K562 (cell line): ENCODE data around the gene MAGI2. TPM values are rescaled to one million over a fixed set of nuclear protein-coding genes. Genes with fewer than 3 reads are reported as not detected.

ENCODE experiments used
- ATAC-seq: fragments of 200-7000 bp; cut with Tn5 transposase; 3 replicates; pipeline ENCODE4 v1.9.1; 2020; ENCODE audit warnings: moderate library complexity
- BruUV-seq: library from RNA; stranded (reverse); fragments of 400-500 nt; replicated peaks from 2 replicates; lab custom pipeline; 2021; lab: Mats Ljungman, UMichigan
- CTCF ChIA-PET: fragments of 300-600 bp; formaldehyde crosslinking; extraction: SDS; loops from one replicate; lab custom pipeline; 2021; ENCODE audit warnings: low intra/inter-chr PET ratio; lab: Yijun Ruan, JAX
- POLR2A ChIA-PET: fragments of 300-600, 350-650 bp; sonication (Branson Sonifier 250); formaldehyde crosslinking; extraction: SDS; loops from one replicate; lab custom pipeline; 2021; ENCODE audit warnings: antibody characterized with exemption, inconsistent platforms; lab: Yijun Ruan, JAX
- DNase-seq, 4 experiments: peaks; one replicate each; pipeline versions ENCODE4 v3.0.0 to v3.0.0-alpha.2; 2011 to 2018; ENCODE audit warnings: low spot score in 3 of 4, mixed read lengths in 3 of 4; ENCODE audit errors: extremely low read depth in 1 of 4
- FAIRE-seq: peaks from 2 replicates; lab custom pipeline; 2011; peaks lifted over from hg19 to GRCh38; lab: Jason Lieb, UNC
- H2AFZ ChIP-seq: 2 replicates; pipeline ENCODE4 v1.6.0; 2011; ENCODE audit warnings: low read depth, low read length, control low read depth, inconsistent platforms
- H3K27ac ChIP-seq: fragments of 200-600 bp; 3 replicates; pipeline ENCODE4 v1.8.0; 2011; ENCODE audit warnings: low read depth, mild to moderate bottlenecking, control low read depth, inconsistent platforms, low read length, moderate library complexity, mixed read lengths; ENCODE audit errors: extremely low read depth
- H3K27me3 ChIP-seq, 2 experiments: fragments of 300-600 bp in 1 of 2; 2 replicates in 1 of 2; 3 replicates in 1 of 2; pipeline versions ENCODE4 v1.6.0 to v1.8.0; 2011; ENCODE audit warnings: inconsistent platforms in 2 of 2, low read length in 2 of 2, mild to moderate bottlenecking in 1 of 2, mixed read lengths in 1 of 2, moderate library complexity in 1 of 2; ENCODE audit not compliant: control insufficient read depth in 2 of 2, insufficient read depth in 2 of 2
- H3K36me3 ChIP-seq: fragments of 300-600 bp; 3 replicates; pipeline ENCODE4 v1.8.0; 2011; ENCODE audit warnings: mild to moderate bottlenecking, low read length, inconsistent platforms; ENCODE audit not compliant: control insufficient read depth, insufficient read depth
- H3K4me1 ChIP-seq, 2 experiments: fragments of 200-600 bp in 1 of 2; replicated peaks in 1 of 2; 2 replicates in 1 of 2; 3 replicates in 1 of 2; pipeline versions ENCODE4 v1.5.1 to v1.8.0; 2011; ENCODE audit warnings: inconsistent platforms in 2 of 2, low read length in 2 of 2, mild to moderate bottlenecking in 1 of 2, mixed read lengths in 1 of 2, moderate library complexity in 1 of 2; ENCODE audit not compliant: control insufficient read depth in 2 of 2, insufficient read depth in 2 of 2
- H3K4me2 ChIP-seq: 2 replicates; pipeline ENCODE4 v1.6.1; 2011; ENCODE audit warnings: low read length, control low read depth, inconsistent platforms, mixed read lengths; ENCODE audit not compliant: insufficient read depth
- H3K4me3 ChIP-seq: fragments of 200-600 bp; sonication (generic), shearing (Covaris generic); 2 replicates; pipeline ENCODE4 v1.5.1; 2016; ENCODE audit warnings: control low read depth, inconsistent platforms
- H3K79me2 ChIP-seq: fragments of 200-600 bp; 3 replicates; pipeline ENCODE4 v1.8.0; 2011; ENCODE audit warnings: low read length, inconsistent platforms; ENCODE audit not compliant: control insufficient read depth, insufficient read depth
- H3K9ac ChIP-seq, 2 experiments: 2 replicates each; pipeline versions ENCODE4 v1.6.0 to v1.6.1; 2011; ENCODE audit warnings: low read depth in 2 of 2, low read length in 2 of 2, control low read depth in 1 of 2, inconsistent platforms in 1 of 2, mild to moderate bottlenecking in 1 of 2, mixed read lengths in 1 of 2; ENCODE audit not compliant: insufficient read depth in 1 of 2
- H3K9me1 ChIP-seq: one replicate; pipeline ENCODE4 v1.6.0; 2011; ENCODE audit warnings: inconsistent platforms, mild to moderate bottlenecking, low read length, moderate library complexity; ENCODE audit not compliant: control insufficient read depth, insufficient read depth
- H3K9me3 ChIP-seq: replicated peaks from 2 replicates; pipeline ENCODE4 v1.5.1; 2011; ENCODE audit warnings: low read depth, low read length, inconsistent platforms; ENCODE audit not compliant: control insufficient read depth, insufficient read depth
- H4K20me1 ChIP-seq: replicated peaks from 2 replicates; pipeline ENCODE4 v1.6.1; 2011; ENCODE audit warnings: low read length, inconsistent platforms, mixed read lengths; ENCODE audit not compliant: control insufficient read depth, insufficient read depth
- EP300 ChIP-seq: IDR thresholded peaks from 2 replicates; pipeline ENCODE4 v1.6.1; 2012; ENCODE audit warnings: low read length, improper control_type of control experiment
- PHF8 ChIP-seq: fragments of 200-600 bp; sonication (generic); IDR thresholded peaks from 2 replicates; pipeline ENCODE4 v1.6.1; 2012; ENCODE audit warnings: mixed run types, mild to moderate bottlenecking, inconsistent platforms, low read length, moderate library complexity, borderline replicate concordance
- PTTG1 ChIP-seq: fragments of 450-650 bp; IDR thresholded peaks from 2 replicates; pipeline ENCODE4 v1.6.1; 2016; ENCODE audit warnings: low read depth, mild to moderate bottlenecking, missing genetic modification characterization, missing compliant biosample characterization
- ZNF407 ChIP-seq: fragments of 450-650 bp; IDR thresholded peaks from 2 replicates; pipeline ENCODE4 v1.6.1; 2016; ENCODE audit warnings: low read depth
- in situ Hi-C: fragments of 300-500 bp; cut with MboI; formaldehyde crosslinking; loops from 4 replicates; pipeline ENCODE4 v1.15.0; 2018; ENCODE audit warnings: inconsistent platforms, mixed read lengths
- intact Hi-C: fragments of 100-400 bp; cut with micrococcal nuclease; formaldehyde crosslinking; loops from 2 replicates; pipeline ENCODE4 v1.14.2; 2022
- polyA plus RNA-seq, 8 experiments: library from polyadenylated mRNA; depleted of rRNA in 4 of 8; stranded (reverse) in 5 of 8; unstranded in 3 of 8; fragments of >200 nt; fragmentation: Nextera tagmentation in 2 of 8; fragmentation: Illumina TruSeq in 1 of 8; extraction: Ambion mirVana in 2 of 8; extraction: Trizol in 1 of 8; gene quantifications; 2 replicates each; pipeline versions ENCODE4 v1.2.1 to v1.2.3, GENCODE V29; 2011 to 2014; ENCODE audit warnings: inconsistent platforms in 1 of 8, missing spikeins in 1 of 8
- total RNA-seq, 7 experiments: library from RNA; depleted of rRNA in 6 of 7; stranded (reverse); fragments of >200 nt in 6 of 7; fragmentation: Illumina TruSeq in 2 of 7; extraction: Trizol in 2 of 7; gene quantifications; 2 replicates each; pipeline versions ENCODE4 v1.2.1 to v1.2.3, GENCODE V29; 2011 to 2021; ENCODE audit warnings: low replicate concordance in 1 of 7

MAGI2 gene
- total and polyA plus RNA-seq, 9 of the 15 experiments (the other 6 are each of a cell fraction or from before 2014, with no cell fraction given) = 0.27 to 1.4 (median 0.70) TPM

GRCh38 chr7:79093421-79093820 is 360.0 kb downstream of the MAGI2 start:
- Histone ChIP-seq H3K27me3 (no peaks in the 10 kb centered on the region), H3K27ac (no peak overlapping the region), H3K36me3 (no peaks in the 10 kb centered on the region), H4K20me1 (no peaks in the 10 kb centered on the region), H3K9ac (no peak overlapping the region), H3K4me2 (no peak overlapping the region), H3K4me1 (no peaks in the 10 kb centered on the region), H2AFZ (no peak overlapping the region), H3K79me2 (no peaks in the 10 kb centered on the region), H3K9me1 (no peaks in the 10 kb centered on the region), H3K4me3 (no peak overlapping the region), H3K9me3 (0 out of 2 replicates have a peak, but pooled peaks cover 2% of the 10 kb centered on the region)
- DNase-seq (no peak), FAIRE-seq (no peak), ATAC-seq (no peak)
- no TSS peak for BruUV-seq
- ChIA-PET POLR2A (no interaction called here), CTCF (no interaction called here)
- in situ Hi-C loops = no loop called here
- no peak for TF ChIP-seq PHF8
- TF ChIP-seq EP300 = no peak
- TF ChIP-seq ZNF407 = no peak
- no peak for TF ChIP-seq PTTG1 (tag)
- intact Hi-C loops = no loop called here
